ENCODE results near the gene PRICKLE3.

Gene PRICKLE3

DNA sequence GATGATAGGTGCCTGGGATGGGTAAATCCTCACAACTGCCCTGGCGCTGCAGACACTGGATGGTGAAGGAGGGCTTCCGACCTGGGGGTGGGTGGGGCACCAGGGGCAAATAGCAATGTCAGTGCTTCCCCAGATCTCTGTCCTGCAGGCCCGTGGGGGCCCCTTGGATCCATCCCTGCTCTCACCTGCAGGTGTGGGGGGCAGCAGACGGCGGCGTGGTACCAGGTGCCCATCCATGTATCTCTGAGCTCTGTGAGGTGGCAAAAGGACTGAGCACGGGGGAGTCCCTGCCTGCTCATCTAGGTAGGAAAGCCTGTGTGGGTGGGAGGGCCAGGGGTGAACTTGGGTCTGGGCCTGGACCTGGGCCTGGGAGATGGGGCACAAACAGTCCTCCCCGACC, 20.4 kb upstream of the PRICKLE3 start:
- no peak for DNase-seq

- DNase-seq, result no peak
Observed at GRCh38 chrX:49205443-49205842, 19.3 kb upstream of the PRICKLE3 start.

DNA sequence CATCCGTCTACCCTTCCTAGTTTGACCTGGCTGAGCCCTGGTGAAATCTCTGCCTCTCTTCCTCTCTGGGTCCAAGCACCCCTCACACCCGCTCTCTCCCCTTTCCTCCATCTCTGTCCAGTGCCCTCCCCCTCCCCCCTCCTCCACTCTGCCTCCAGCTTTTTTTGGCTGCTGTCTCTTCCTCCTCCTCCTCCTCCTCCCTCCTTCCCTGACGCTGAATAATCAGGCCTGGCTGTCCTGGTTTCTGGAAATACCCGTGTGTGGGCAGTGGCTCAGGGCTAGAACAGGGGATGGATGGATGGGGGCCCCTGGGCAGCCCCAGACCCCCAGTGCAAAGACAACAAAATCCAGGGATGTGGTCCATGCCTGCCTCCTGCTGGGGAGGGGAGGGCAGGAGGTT, 18.5 kb upstream of the PRICKLE3 start:
- no peak for DNase-seq

- no peak for DNase-seq
Observed at GRCh38 chrX:49204017-49204416, 17.8 kb upstream of the PRICKLE3 start.

DNA sequence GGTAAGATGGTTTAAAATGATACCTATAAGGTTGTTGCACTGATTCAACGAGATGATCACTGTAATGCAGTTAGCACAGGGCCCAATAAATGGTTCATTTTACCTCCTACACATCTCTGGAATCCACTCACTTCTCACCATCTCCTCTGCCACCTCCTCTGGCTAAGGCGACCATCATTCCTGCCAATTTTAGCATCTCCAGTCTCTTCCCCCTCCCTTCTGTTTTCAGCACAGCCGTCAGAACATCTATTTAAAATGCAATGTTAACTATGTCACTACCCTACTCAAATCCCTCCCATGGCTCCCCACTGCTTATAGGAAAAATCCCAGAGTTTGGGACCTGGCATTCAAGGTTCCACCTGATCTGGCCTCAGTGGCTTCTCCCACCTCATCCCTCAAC, 17.4 kb upstream of the PRICKLE3 start:
- DNase-seq, result no peak

DNA sequence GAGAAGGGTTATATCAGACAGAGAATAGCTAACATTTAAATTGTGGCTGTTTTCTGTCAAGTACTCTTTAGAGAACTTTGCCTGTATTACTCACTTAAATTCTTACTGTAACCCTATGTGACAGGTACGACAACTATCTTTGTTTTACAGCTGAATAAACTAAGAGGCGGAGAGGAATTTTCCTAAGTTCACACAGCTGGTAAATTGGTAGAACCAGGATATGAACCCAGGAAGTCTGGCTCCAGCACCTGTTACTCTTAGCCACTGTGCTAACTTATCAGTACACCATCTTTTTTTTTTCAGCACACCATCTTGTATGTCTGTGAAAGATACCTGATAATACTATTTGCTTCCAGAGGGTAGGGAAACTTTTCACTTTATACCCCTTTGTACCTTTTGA, 15.8 kb upstream of the PRICKLE3 start:
- DNase-seq, result no peak

GRCh38 chrX:49199906-49200771, 14.0 kb upstream of the PRICKLE3 start, which contains the start of gene SYP:
TSS of gene SYP (minus strand) at chrX:49200193. CDS start at chrX:49200186, 7 bp downstream.
- peak; percentile 39 to 44 for DNase-seq

GRCh38 chrX:49199315-49199595, 13.1 kb upstream of the PRICKLE3 start:
- no peak for DNase-seq

- DNase-seq, result no peak
Observed at GRCh38 chrX:49198540-49199314, 12.6 kb upstream of the PRICKLE3 start.

- DNase-seq, result no peak
Observed at GRCh38 chrX:49197543-49198087, 11.4 kb upstream of the PRICKLE3 start.

- DNase-seq, result no peak
Observed at GRCh38 chrX:49193542-49193964, 7.4 kb upstream of the PRICKLE3 start.

- no peak for DNase-seq
Observed at GRCh38 chrX:49192722-49193328, 6.7 kb upstream of the PRICKLE3 start.

GRCh38 chrX:49191574-49192011, 5.4 kb upstream of the PRICKLE3 start:
- no peak for DNase-seq

- DNase-seq, result peak; percentile 31 to 98
Observed at GRCh38 chrX:49190821-49191573, 4.8 kb upstream of the PRICKLE3 start.

- no peak for DNase-seq
Observed at GRCh38 chrX:49189606-49190005, 3.4 kb upstream of the PRICKLE3 start.

DNA sequence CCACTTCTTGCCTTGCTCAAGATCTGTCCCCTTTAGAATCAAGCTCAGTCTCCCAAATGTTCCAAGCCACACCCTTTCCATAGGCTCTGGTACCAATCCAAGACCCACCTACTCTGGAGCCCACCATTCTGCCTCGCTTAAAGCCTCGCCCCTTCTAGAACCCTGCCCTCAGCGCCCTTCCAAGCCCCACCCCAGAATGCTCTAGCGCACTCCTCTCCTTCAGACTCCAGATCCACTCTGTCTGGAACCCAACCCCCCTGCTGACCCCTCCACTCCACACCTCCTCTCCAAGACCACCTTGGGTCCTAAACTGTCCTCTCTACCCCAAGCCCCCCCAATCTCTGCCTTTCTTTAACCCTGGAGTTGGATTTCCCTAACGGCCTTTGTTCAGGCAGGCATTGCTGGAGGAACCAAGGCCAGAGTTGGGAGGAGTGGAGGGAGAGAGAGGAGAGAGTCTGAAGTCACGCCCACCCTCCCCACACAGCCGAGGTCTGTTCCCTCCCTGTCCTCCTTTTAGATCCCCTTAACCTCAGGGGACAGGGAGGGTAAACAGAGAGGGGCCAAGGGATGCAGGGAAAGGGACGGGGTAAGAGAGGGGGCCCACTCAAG, 2.4 kb upstream of the PRICKLE3 start:
- no peak for DNase-seq

- no peak for DNase-seq
Observed at GRCh38 chrX:49187526-49187925, 1.4 kb upstream of the PRICKLE3 start.

DNA sequence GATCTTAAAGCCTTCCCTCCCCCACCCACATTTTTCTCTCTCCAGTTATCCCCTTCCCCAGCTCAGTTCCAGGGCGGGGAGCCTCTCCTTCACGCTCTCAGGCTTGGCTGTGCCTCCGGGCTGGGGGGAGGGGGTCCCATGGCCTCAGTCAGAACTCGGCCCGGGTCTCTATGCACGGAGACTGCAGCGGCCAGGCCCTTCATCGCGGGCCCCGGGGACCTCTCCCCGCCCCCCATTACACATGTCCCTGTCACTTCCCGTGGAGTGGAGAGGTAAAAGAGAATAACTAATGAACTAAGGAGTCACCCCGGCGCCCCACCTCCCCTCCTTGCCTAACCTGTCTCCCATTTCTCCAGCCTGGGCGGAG, 838 bp upstream of the PRICKLE3 start:
- DNase-seq, result no peak

DNA sequence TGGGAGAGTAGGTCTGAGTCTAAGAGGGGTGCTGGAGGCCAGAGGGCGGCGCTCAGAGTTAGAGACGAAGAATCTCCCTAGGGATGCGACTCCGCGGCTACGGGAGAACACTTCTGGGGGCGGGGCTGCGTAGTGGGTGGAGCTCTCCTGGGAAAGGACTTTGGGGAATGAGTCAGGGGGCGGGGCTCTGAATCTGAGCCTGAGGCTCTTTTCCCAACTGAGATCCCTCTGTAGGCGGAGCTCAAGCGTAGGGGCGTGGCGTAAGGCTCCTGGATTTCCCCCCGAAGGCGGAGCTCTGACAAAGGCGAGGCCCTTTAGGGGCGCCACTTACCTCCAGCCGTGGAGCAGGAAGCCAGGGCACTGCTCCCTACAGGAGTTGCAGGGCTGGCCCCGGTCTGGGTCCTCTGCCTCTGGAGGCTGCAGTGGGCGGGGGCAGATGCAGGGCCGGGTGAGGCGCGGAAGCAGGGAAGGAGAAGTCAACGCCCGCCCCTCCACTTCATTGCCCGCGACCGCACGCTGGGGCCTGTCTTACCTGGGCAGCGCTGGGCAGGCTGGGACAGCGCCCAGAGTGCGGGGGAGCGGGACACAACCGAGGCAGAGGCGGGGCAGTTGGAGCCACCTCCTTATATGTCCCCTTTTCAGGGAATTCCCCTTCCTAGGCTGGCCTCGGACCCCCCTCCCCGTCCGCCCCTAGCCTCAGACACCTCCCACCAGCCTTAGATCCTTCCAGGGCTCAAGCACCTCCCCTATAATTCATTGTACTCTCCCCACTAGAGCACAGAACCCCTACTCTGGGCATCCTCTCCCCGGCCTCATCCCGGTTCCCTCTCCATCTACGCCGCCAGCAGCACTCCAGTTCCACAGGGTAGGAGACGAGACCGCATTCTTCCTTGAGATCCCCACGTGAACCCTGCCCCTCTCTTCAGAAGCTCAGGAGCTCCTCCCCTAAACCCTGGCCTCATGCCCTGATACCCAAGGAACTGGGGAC, 1.6 kb downstream of the PRICKLE3 start:
- peak in 1 of 2 donors; percentile 25 for DNase-seq

DNA sequence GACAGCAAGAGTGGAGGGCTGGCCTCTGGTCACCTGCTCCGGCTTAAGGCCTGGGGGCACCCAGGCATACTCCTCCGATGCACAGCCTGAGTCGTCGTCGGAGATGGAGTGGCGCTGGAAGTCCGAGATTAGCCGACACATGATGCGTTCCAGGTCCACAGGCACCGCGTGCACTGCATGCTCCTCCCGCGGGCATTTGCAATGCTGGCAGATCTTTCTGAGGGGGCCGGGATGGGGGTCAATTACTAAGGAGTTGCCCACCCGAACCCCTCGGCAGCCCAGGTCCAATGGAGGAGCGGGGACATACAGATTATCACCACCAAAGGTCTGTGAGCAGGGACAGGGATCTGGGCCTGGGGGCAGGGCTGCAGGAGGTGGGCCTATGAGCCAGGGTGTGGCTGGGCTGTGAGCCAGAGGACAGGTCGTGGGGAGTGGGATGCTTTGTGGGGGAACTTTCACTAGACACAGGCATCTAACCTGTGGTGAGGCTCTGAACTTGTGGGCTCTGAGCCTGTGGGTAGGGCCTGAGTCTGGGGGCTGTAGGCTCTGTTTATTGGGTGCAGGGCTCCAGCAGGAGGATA, 2.4 kb downstream of the PRICKLE3 start:
- no peak for DNase-seq

- no peak for DNase-seq
Observed at GRCh38 chrX:49179358-49179757, 6.8 kb downstream of the PRICKLE3 start.

Data from bone marrow (tissue), 2 donors.